Measurements from ENCODE around the gene GJA4.

GRCh38 chr1:34779962-34780361 lies 12.8 kb upstream of the GJA4 start:
- no peak for TF ChIP-seq CTCF (conservative IDR thresholded peaks at IDR 0.05; ENCODE audit: low read depth, low read length)
- TF ChIP-seq EZH2 (IDR thresholded peaks at IDR 0.05; ENCODE audit: low read length, unreplicated experiment), result no peak
- TF ChIP-seq EZH2phosphoT487 (IDR thresholded peaks at IDR 0.05; ENCODE audit: borderline replicate concordance, low read length), result no peak
